H9 (cell line): Measurements from ENCODE around the gene ACTL6B. TPM values are rescaled to one million over a fixed set of nuclear protein-coding genes. Genes with fewer than 3 reads are reported as not detected.

Experiments used
- DNase-seq: peaks from one replicate; pipeline ENCODE4 v3.0.0-alpha.2; 2017
- H2AFZ ChIP-seq: one replicate; pipeline ENCODE4 v1.6.1; 2013; ENCODE audit warnings: mild to moderate bottlenecking, low read length, control low read depth, moderate library complexity
- H2AK5ac ChIP-seq: 2 replicates; pipeline ENCODE4 v1.6.1; 2013; ENCODE audit warnings: low read length, control low read depth, mixed read lengths; ENCODE audit not compliant: insufficient read length
- H2BK120ac ChIP-seq: one replicate; pipeline ENCODE4 v1.6.1; 2013; ENCODE audit warnings: low read depth, mild to moderate bottlenecking, low read length, control low read depth, inconsistent platforms; ENCODE audit not compliant: poor library complexity, severe bottlenecking
- H2BK12ac ChIP-seq: 2 replicates; pipeline ENCODE4 v1.6.1; 2013; ENCODE audit warnings: low read length, control low read depth, mixed read lengths, low read depth; ENCODE audit not compliant: insufficient read length
- H2BK15ac ChIP-seq: 2 replicates; pipeline ENCODE4 v1.6.1; 2013; ENCODE audit warnings: low read depth, low read length, control low read depth
- H2BK20ac ChIP-seq: one replicate; pipeline ENCODE4 v1.6.1; 2013; ENCODE audit warnings: low read depth, mild to moderate bottlenecking, low read length, control low read depth, inconsistent platforms; ENCODE audit not compliant: poor library complexity, severe bottlenecking
- H2BK5ac ChIP-seq: 2 replicates; pipeline ENCODE4 v1.6.1; 2013; ENCODE audit warnings: low read length, control low read depth, mixed read lengths; ENCODE audit not compliant: insufficient read length
- H3K14ac ChIP-seq: 2 replicates; pipeline ENCODE4 v1.6.1; 2013; ENCODE audit warnings: low read length, control low read depth; ENCODE audit not compliant: insufficient read depth
- H3K18ac ChIP-seq: 2 replicates; pipeline ENCODE4 v1.6.1; 2013; ENCODE audit warnings: low read depth, mild to moderate bottlenecking, mixed read lengths, low read length, control low read depth; ENCODE audit not compliant: insufficient read length
- H3K23ac ChIP-seq: 2 replicates; pipeline ENCODE4 v1.6.1; 2013; ENCODE audit warnings: low read length, control low read depth, mixed read lengths, low read depth; ENCODE audit not compliant: insufficient read length
- H3K23me2 ChIP-seq: 2 replicates; pipeline ENCODE4 v1.6.1; 2013; ENCODE audit warnings: low read depth, mild to moderate bottlenecking, mixed read lengths, low read length, control low read depth; ENCODE audit not compliant: insufficient read length, poor library complexity, severe bottlenecking
- H3K27ac ChIP-seq: 2 replicates; pipeline ENCODE4 v1.5.1; 2013; ENCODE audit warnings: low read length, control low read depth, mixed read lengths, low read depth; ENCODE audit not compliant: insufficient read length
- H3K27me3 ChIP-seq: 2 replicates; pipeline ENCODE4 v1.6.1; 2013; ENCODE audit warnings: low read length, control low read depth, inconsistent platforms; ENCODE audit not compliant: insufficient read depth
- H3K4ac ChIP-seq: 2 replicates; pipeline ENCODE4 v1.6.1; 2013; ENCODE audit warnings: low read depth, mild to moderate bottlenecking, control low read depth, inconsistent platforms, low read length, moderate library complexity
- H3K4me1 ChIP-seq: 2 replicates; pipeline ENCODE4 v1.6.1; 2013; ENCODE audit warnings: low read length, control low read depth, inconsistent platforms; ENCODE audit not compliant: insufficient read depth
- H3K4me2 ChIP-seq: 2 replicates; pipeline ENCODE4 v1.6.1; 2013; ENCODE audit warnings: low read length, control low read depth, mixed read lengths; ENCODE audit not compliant: insufficient read length, insufficient read depth
- H3K56ac ChIP-seq: 2 replicates; pipeline ENCODE4 v1.6.1; 2013; ENCODE audit warnings: low read depth, mild to moderate bottlenecking, mixed read lengths, low read length, control low read depth; ENCODE audit not compliant: insufficient read length
- H3K79me1 ChIP-seq: 2 replicates; pipeline ENCODE4 v1.6.1; 2013; ENCODE audit warnings: low read depth, mild to moderate bottlenecking, moderate library complexity, low read length, control low read depth, inconsistent platforms; ENCODE audit not compliant: insufficient read depth, poor library complexity, severe bottlenecking
- H3K79me2 ChIP-seq: 2 replicates; pipeline ENCODE4 v1.6.1; 2013; ENCODE audit warnings: low read length, control low read depth, inconsistent platforms; ENCODE audit not compliant: insufficient read depth
- H3K9ac ChIP-seq: 2 replicates; pipeline ENCODE4 v1.6.1; 2013; ENCODE audit warnings: low read length, control low read depth, mixed read lengths; ENCODE audit not compliant: insufficient read length; ENCODE audit errors: extremely low read depth
- H3K9me3 ChIP-seq: one replicate; pipeline ENCODE4 v1.6.1; 2013; ENCODE audit warnings: low read depth, low read length, inconsistent platforms; ENCODE audit not compliant: control insufficient read depth
- H3T11ph ChIP-seq: one replicate; pipeline ENCODE4 v1.6.1; 2013; ENCODE audit warnings: mild to moderate bottlenecking, low read length, control low read depth, inconsistent platforms
- H4K20me1 ChIP-seq: one replicate; pipeline ENCODE4 v1.6.1; 2013; ENCODE audit not compliant: control insufficient read depth, insufficient read length, insufficient read depth
- H4K5ac ChIP-seq: 2 replicates; pipeline ENCODE4 v1.6.1; 2013; ENCODE audit warnings: low read depth, mild to moderate bottlenecking, mixed read lengths, low read length, control low read depth; ENCODE audit not compliant: insufficient read length
- H4K8ac ChIP-seq: replicated peaks from 2 replicates; pipeline ENCODE4 v1.6.1; 2013; ENCODE audit warnings: low read length, control low read depth, mixed read lengths, low read depth; ENCODE audit not compliant: insufficient read length
- H4K91ac ChIP-seq: 2 replicates; pipeline ENCODE4 v1.6.1; 2013; ENCODE audit warnings: low read depth, mild to moderate bottlenecking, moderate library complexity, mixed read lengths, low read length, control low read depth; ENCODE audit not compliant: insufficient read length
- H3K27ac Mint-ChIP-seq, 3 experiments: 2 replicates in 2 of 3; 3 replicates in 1 of 3; pipeline ENCODE4 v1.8.0; 2020 to 2021; ENCODE audit warnings: mixed read lengths in 3 of 3, mild to moderate bottlenecking in 1 of 3, moderate library complexity in 1 of 3
- H3K27me3 Mint-ChIP-seq: 2 replicates; pipeline ENCODE4 v1.8.0; 2021; ENCODE audit warnings: low read depth, mild to moderate bottlenecking, moderate library complexity, mixed read lengths
- H3K36me3 Mint-ChIP-seq, 3 experiments: 2 replicates in 2 of 3; 3 replicates in 1 of 3; pipeline ENCODE4 v1.8.0; 2020 to 2021; ENCODE audit warnings: low read depth in 3 of 3, mixed read lengths in 3 of 3; ENCODE audit not compliant: insufficient read depth in 1 of 3
- H3K4me1 Mint-ChIP-seq, 2 experiments: 2 replicates each; pipeline ENCODE4 v1.8.0; 2020; ENCODE audit warnings: mixed read lengths in 2 of 2
- H3K4me3 Mint-ChIP-seq, 2 experiments: 2 replicates in 1 of 2; 3 replicates in 1 of 2; pipeline ENCODE4 v1.8.0; 2020 to 2021; ENCODE audit warnings: mild to moderate bottlenecking in 2 of 2, mixed read lengths in 2 of 2, moderate library complexity in 1 of 2
- H3K9me3 Mint-ChIP-seq, 2 experiments: 2 replicates in 1 of 2; 3 replicates in 1 of 2; pipeline ENCODE4 v1.8.0; 2020; ENCODE audit warnings: mild to moderate bottlenecking in 2 of 2, mixed read lengths in 2 of 2, moderate library complexity in 1 of 2
- WGBS: extraction: QIAGEN DNeasy Blood & Tissue Kit; methylation state at CpG from one replicate; pipeline ENCODE4 v1.1.7; 2013; ENCODE audit warnings: missing lambda C conversion rate, low lambda C conversion rate, mixed read lengths; ENCODE audit not compliant: insufficient read length; ENCODE audit errors: extremely low coverage; 5-methylcytosine and 5-hydroxymethylcytosine counted together
- total RNA-seq: library from RNA; stranded (reverse); gene quantifications from 2 replicates; pipeline ENCODE4 v1.2.1, GENCODE V29; 2021
- TF ChIP-seq, protein P1 (sequence below): fragments of 200-600 bp; sonication (generic); conservative IDR thresholded peaks from 3 replicates; pipeline ENCODE4 v1.8.0; 2021; ENCODE audit warnings: antibody characterized with exemption, mild to moderate bottlenecking

Gene ACTL6B
- total RNA-seq, 1 experiment from 2014 or later: 0.50 TPM

DNA sequence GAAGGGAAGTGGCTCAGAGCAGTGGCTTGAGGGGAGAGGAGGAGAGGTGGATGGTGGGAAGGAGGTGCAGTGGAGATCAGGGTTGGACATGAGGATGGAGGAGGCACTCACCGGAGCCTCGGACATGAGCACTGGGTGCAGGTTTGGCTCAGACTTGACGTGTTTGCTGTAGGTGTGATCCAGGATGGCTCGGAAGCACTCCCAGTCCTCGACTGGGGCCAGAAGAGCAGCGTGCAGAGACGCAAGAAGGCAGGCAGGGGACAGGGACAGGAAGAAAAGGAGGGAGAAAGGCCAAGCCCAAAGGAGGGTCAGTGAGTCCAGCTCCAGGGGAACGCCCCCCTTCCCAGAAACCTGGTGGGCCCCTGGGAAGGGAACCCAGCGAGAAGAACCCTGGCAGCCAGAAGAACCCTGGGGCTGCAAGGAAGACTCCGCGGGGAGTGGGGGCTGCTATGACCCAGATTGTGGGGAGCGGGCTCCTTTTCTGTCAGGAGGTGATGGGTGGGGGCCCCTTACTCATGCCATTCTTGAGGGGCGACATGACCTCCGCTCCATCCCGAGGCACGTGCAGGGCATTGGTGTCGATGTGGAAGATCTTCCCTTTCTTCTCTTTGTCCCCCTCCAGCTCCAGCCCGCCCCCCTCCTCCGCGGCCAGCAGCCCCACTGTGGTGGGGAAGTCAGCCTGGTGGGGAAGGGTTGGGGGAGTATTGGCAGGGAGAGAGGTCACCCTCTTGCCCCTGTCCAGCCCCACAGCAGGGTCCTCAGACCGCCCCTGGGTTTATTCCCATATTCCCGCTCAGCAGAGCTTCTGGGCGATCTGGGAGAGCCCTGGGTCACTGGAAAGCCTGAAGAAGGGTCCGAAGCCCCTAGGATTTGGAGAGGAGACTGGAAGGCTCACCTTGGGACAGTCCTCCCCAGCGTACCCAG lies 1.1 kb downstream of the ACTL6B start:
- Histone ChIP-seq H2AFZ (no peak overlapping the region), H3K4me1 (no peaks in the 10 kb centered on the region), H2BK12ac (no peak overlapping the region), H2BK15ac (no peak overlapping the region), H2AK5ac (no peak overlapping the region), H2BK20ac (no peak overlapping the region), H2BK5ac (no peak overlapping the region), H4K91ac (no peak overlapping the region), H3K23ac (no peak overlapping the region), H2BK120ac (no peak overlapping the region), H3T11ph (no peak overlapping the region), H3K14ac (no peak overlapping the region; the same call in 1 of the 2 replicates), H3K56ac (no peak overlapping the region), H3K4me2 (peak overlapping the region; percentile 44), H3K9me3 (no peaks in the 10 kb centered on the region), H3K27ac (no peak overlapping the region), H3K4ac (no peak overlapping the region), H3K79me1 (no peaks in the 10 kb centered on the region), H3K79me2 (no peaks in the 10 kb centered on the region), H3K18ac (no peak overlapping the region), H4K8ac (no peak overlapping the region), H3K23me2 (no peaks in the 10 kb centered on the region), H3K9ac (no peak overlapping the region), H4K20me1 (no peaks in the 10 kb centered on the region), H4K5ac (no peak overlapping the region), H3K27me3 (peaks cover 13% of the 10 kb centered on the region)
- H3K4me1 Mint-ChIP-seq: peaks cover 4 to 5% of the 10 kb centered on the region in 2 experiments; a peak in 3 of 4 replicates
- H3K27ac Mint-ChIP-seq: no peak overlapping the region
- DNase-seq: no peak
- H3K4me3 Mint-ChIP-seq: peak overlapping the region; percentile 14 to 65
- TF ChIP-seq, protein P1, sequence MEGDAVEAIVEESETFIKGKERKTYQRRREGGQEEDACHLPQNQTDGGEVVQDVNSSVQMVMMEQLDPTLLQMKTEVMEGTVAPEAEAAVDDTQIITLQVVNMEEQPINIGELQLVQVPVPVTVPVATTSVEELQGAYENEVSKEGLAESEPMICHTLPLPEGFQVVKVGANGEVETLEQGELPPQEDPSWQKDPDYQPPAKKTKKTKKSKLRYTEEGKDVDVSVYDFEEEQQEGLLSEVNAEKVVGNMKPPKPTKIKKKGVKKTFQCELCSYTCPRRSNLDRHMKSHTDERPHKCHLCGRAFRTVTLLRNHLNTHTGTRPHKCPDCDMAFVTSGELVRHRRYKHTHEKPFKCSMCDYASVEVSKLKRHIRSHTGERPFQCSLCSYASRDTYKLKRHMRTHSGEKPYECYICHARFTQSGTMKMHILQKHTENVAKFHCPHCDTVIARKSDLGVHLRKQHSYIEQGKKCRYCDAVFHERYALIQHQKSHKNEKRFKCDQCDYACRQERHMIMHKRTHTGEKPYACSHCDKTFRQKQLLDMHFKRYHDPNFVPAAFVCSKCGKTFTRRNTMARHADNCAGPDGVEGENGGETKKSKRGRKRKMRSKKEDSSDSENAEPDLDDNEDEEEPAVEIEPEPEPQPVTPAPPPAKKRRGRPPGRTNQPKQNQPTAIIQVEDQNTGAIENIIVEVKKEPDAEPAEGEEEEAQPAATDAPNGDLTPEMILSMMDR: no peak
- H3K36me3 Mint-ChIP-seq: no peaks in the 10 kb centered on the region
- peaks cover 73% of the 10 kb centered on the region for H3K27me3 Mint-ChIP-seq
- no CpG with 5 or more reads among the region's 25 CpGs for WGBS
- no peaks in the 10 kb centered on the region for H3K9me3 Mint-ChIP-seq
